ENCODE results near the gene NCOA3. TPM values are rescaled to one million over a fixed set of nuclear protein-coding genes. Genes with fewer than 3 reads are reported as not detected.
A peak's percentile ranks its signal among the peaks of the same experiment; 100 is the strongest.
"Not testable (repeated sequence)": the region's sequence is repeated elsewhere in the genome, so short reads cannot be mapped to it uniquely, and the experiment has no call there.

Gene NCOA3
- total and polyA plus RNA-seq, 8 donors: 34.5 to 41.5 (median 38.2) TPM

DNA sequence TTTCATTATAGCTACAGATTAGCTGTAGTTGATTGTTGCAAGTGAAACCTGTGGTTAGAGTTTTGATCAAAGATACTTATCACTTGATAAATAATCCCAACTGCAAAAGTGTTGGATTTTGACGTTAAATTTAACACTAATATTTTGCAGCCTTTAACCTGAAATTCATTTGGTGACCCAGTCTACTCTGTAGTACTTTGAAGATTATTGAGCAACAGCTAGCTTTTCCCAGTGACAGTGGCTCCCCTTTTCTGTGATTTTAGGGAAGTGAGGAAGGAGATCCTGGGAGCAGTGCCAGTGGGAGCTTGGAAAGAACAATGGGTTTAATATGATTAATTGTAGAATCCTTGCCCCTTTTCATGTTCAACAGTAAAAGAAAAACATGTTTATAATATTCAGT, 76.9 kb downstream of the NCOA3 start:
- peak overlapping the region in 1 of 2 donors; percentile 10 for H3K27ac ChIP-seq
- H3K36me3 ChIP-seq: peaks cover 0 to 4% of the 10 kb centered on the region in 2 donors
- peaks cover 32 to 58% of the 10 kb centered on the region in 2 donors for H3K4me1 ChIP-seq

DNA sequence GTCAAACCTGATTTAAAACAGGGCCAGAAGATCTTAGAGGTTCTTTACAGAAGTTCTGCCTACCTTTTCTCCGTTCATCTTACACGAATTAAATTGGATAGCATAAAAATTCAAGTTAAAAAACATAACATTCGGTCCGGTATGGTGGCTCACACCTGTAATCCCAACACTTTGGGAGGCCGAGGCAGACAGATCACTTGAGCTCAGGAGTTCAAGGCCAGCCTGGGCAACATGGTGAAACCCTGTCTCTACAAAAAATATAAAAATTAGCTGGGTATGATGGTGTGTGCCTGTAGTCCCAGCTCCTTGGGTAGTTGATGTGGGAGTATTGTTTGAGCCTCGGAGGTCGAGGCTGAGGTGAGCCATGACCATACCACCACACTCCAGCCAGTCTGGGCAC, 79.0 kb downstream of the NCOA3 start:
- H3K4me3 ChIP-seq; intact Hi-C loops (cut with DNase I); H3K27me3 ChIP-seq; ATAC-seq; H3K27ac ChIP-seq; DNase-seq; H3K9me3 ChIP-seq: not testable (repeated sequence)
- peaks cover 0 to 21% of the 10 kb centered on the region in 2 donors for H3K36me3 ChIP-seq
- peaks cover 21 to 46% of the 10 kb centered on the region in 2 donors for H3K4me1 ChIP-seq

More for the DNA sequence above, 76.9 kb downstream of the NCOA3 start:
- no peak for ATAC-seq
- no peak overlapping the region for H3K4me3 ChIP-seq
- no peak for DNase-seq
- TF ChIP-seq, protein P1, sequence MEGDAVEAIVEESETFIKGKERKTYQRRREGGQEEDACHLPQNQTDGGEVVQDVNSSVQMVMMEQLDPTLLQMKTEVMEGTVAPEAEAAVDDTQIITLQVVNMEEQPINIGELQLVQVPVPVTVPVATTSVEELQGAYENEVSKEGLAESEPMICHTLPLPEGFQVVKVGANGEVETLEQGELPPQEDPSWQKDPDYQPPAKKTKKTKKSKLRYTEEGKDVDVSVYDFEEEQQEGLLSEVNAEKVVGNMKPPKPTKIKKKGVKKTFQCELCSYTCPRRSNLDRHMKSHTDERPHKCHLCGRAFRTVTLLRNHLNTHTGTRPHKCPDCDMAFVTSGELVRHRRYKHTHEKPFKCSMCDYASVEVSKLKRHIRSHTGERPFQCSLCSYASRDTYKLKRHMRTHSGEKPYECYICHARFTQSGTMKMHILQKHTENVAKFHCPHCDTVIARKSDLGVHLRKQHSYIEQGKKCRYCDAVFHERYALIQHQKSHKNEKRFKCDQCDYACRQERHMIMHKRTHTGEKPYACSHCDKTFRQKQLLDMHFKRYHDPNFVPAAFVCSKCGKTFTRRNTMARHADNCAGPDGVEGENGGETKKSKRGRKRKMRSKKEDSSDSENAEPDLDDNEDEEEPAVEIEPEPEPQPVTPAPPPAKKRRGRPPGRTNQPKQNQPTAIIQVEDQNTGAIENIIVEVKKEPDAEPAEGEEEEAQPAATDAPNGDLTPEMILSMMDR (IDR thresholded peaks at IDR 0.05): no peak
- no peaks in the 10 kb centered on the region for H3K27me3 ChIP-seq
- intact Hi-C loops (cut with DNase I): no loop called here
- no peaks in the 10 kb centered on the region for H3K9me3 ChIP-seq

DNA sequence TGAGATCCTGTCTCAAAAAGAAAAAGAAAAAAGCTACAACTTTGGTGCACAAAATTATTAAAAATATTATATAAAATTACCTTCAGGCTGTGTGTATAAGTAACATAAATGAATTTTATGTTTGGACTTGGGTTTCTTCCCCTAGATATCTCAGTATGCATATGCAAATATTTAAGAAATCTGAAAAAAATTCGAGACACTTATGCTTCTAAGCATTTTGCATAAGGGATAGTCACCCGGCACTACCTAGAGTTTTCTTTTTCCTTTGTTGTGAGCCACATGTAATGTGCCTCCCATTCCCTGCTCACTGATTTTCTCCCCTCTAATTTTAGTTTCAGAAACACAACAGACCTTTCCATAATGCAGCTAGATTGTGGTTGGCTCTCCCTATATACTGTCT, 79.4 kb downstream of the NCOA3 start:
- intact Hi-C loops (cut with DNase I): no loop called here
- Histone ChIP-seq H3K27me3 (no peaks in the 10 kb centered on the region), H3K4me3 (no peak overlapping the region), H3K36me3 (peaks cover 0 to 21% of the 10 kb centered on the region in 2 donors), H3K9me3 (no peaks in the 10 kb centered on the region), H3K4me1 (peaks cover 19 to 42% of the 10 kb centered on the region in 2 donors), H3K27ac (no peak overlapping the region)
- DNase-seq (no peak), ATAC-seq (no peak)
- TF ChIP-seq, protein P1 (IDR thresholded peaks at IDR 0.05): no peak

DNA sequence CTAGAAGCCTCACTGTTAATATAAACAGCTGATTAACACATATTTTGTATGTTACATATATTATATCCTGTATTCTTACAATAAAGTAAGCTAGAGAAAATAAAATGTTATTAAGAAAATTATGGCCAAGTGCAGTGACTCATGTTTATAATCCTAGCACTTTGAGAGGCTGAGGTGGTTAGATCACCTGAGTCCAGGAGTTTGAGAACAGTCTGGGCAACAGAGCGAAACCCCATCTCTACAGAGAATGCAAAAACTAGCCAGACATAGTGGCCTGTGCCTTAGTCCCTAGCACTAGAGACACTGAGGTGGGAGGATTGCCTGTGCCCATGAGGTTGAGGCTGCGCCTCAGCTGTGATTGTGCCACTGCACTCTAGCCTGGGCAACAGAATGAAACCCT, 81.9 kb downstream of the NCOA3 start:
- DNase-seq (no peak), ATAC-seq (peak; percentile 31)
- Histone ChIP-seq H3K4me3 (no peak overlapping the region), H3K36me3 (peaks cover 0 to 21% of the 10 kb centered on the region in 2 donors), H3K27me3 (no peaks in the 10 kb centered on the region), H3K9me3 (no peaks in the 10 kb centered on the region), H3K27ac (no peak overlapping the region), H3K4me1 (peaks cover 0 to 17% of the 10 kb centered on the region in 2 donors)
- TF ChIP-seq, protein P1 (IDR thresholded peaks at IDR 0.05): no peak
- intact Hi-C loops (cut with DNase I): no loop called here

GRCh38 chr20:47585087-47585747, 83.5 kb downstream of the NCOA3 start:
- H3K4me1 ChIP-seq: peaks cover 0 to 9% of the 10 kb centered on the region in 2 donors
- ATAC-seq (no peak), DNase-seq (no peak)
- no peaks in the 10 kb centered on the region for H3K9me3 ChIP-seq
- no peak overlapping the region for H3K27ac ChIP-seq
- peaks cover 0 to 21% of the 10 kb centered on the region in 2 donors for H3K36me3 ChIP-seq
- intact Hi-C loops (cut with DNase I): no loop called here
- TF ChIP-seq, protein P1 (IDR thresholded peaks at IDR 0.05): no peak
- no peaks in the 10 kb centered on the region for H3K27me3 ChIP-seq
- no peak overlapping the region for H3K4me3 ChIP-seq
